ENCODE measurements around the gene GRID2IP. TPM values are rescaled to one million over a fixed set of nuclear protein-coding genes. Genes with fewer than 3 reads are reported as not detected.
A peak's percentile ranks its signal among the peaks of the same experiment; 100 is the strongest.

Gene GRID2IP
- total and polyA plus RNA-seq, 2 of the 13 experiments (the other 11 are each of a cell fraction or from before 2014, with no cell fraction given), result 0.03 TPM; not detected in 1

DNA sequence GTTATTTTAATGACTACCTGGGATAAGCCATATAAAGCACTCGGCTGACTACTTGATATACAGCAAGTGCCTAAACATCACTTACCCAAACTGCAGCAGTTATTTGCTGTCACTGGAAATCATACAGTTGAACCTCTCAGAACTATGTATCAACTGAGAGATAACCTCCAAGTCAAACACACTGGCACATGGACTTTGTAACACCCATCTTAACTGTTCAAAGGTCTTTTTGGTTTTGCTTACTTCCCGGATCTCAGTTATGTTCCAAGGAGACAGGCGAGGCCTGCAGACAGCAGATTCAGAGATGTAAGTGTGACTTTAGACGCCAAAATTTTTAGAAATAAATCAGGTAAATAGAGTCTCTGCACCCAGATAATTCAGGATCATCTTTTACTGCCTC, 69.0 kb downstream of the GRID2IP start (continued):
- peak; percentile 63; the same call in 1 of the 2 replicates for TF ChIP-seq CREM (IDR thresholded peaks at IDR 0.05)
- no peak for TF ChIP-seq CREM (CRISPR knock-in tag; IDR thresholded peaks at IDR 0.05)
- no peak for TF ChIP-seq KAT2B (IDR thresholded peaks at IDR 0.05; ENCODE audit: borderline replicate concordance, low read depth, low read length)
- TF ChIP-seq ARID5B (CRISPR knock-in tag; IDR thresholded peaks at IDR 0.05), result peak; percentile 79
- no peak for TF ChIP-seq ZNF256 (CRISPR knock-in tag; conservative IDR thresholded peaks at IDR 0.05)
- no peak for TF ChIP-seq LBX2 (CRISPR knock-in tag; IDR thresholded peaks at IDR 0.05; ENCODE audit: borderline replicate concordance)
- TF ChIP-seq KLF6 (CRISPR knock-in tag; IDR thresholded peaks at IDR 0.05), result no peak
- no peak for TF ChIP-seq ZNF430 (CRISPR knock-in tag; IDR thresholded peaks at IDR 0.05)
- TF ChIP-seq SIN3A (IDR thresholded peaks at IDR 0.05; ENCODE audit: borderline replicate concordance, low read depth, low read length), result no peak; the same call in 1 of the 2 replicates
- no peak for TF ChIP-seq ZNF589 (CRISPR knock-in tag; conservative IDR thresholded peaks at IDR 0.05)
- TF ChIP-seq, protein P1, sequence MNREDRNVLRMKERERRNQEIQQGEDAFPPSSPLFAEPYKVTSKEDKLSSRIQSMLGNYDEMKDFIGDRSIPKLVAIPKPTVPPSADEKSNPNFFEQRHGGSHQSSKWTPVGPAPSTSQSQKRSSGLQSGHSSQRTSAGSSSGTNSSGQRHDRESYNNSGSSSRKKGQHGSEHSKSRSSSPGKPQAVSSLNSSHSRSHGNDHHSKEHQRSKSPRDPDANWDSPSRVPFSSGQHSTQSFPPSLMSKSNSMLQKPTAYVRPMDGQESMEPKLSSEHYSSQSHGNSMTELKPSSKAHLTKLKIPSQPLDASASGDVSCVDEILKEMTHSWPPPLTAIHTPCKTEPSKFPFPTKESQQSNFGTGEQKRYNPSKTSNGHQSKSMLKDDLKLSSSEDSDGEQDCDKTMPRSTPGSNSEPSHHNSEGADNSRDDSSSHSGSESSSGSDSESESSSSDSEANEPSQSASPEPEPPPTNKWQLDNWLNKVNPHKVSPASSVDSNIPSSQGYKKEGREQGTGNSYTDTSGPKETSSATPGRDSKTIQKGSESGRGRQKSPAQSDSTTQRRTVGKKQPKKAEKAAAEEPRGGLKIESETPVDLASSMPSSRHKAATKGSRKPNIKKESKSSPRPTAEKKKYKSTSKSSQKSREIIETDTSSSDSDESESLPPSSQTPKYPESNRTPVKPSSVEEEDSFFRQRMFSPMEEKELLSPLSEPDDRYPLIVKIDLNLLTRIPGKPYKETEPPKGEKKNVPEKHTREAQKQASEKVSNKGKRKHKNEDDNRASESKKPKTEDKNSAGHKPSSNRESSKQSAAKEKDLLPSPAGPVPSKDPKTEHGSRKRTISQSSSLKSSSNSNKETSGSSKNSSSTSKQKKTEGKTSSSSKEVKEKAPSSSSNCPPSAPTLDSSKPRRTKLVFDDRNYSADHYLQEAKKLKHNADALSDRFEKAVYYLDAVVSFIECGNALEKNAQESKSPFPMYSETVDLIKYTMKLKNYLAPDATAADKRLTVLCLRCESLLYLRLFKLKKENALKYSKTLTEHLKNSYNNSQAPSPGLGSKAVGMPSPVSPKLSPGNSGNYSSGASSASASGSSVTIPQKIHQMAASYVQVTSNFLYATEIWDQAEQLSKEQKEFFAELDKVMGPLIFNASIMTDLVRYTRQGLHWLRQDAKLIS (CRISPR knock-in tag; IDR thresholded peaks at IDR 0.05), result no peak
- TF ChIP-seq SOX13 (IDR thresholded peaks at IDR 0.05), result no peak
- peak in 1 of 2 experiments; percentile 45; a peak in 1 of 4 replicates for TF ChIP-seq SOX13 (CRISPR knock-in tag; conservative IDR thresholded peaks at IDR 0.05 in 1 of 2, IDR thresholded peaks at IDR 0.05 in 1 of 2)
- no peak for TF ChIP-seq MEIS2 (CRISPR knock-in tag; IDR thresholded peaks at IDR 0.05)
- TF ChIP-seq GABPA (IDR thresholded peaks at IDR 0.05; ENCODE audit: low read depth, low read length), result no peak
- no peak for TF ChIP-seq GABPA (CRISPR knock-in tag; IDR thresholded peaks at IDR 0.05; ENCODE audit: low read depth)
- TF ChIP-seq, protein P2, sequence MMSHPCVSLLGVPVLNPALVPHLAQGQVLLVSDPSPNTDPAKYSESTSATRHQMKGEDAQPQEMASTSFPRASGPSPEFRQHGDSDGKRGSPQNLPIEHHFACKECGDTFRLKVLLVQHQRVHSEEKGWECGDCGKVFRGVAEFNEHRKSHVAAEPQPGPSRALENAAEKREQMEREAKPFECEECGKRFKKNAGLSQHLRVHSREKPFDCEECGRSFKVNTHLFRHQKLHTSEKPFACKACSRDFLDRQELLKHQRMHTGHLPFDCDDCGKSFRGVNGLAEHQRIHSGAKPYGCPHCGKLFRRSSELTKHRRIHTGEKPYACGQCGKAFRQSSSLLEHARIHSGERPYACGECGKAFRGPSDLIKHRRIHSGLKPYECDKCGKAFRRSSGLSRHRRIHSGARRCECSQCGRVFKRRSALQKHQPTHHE (CRISPR knock-in tag; IDR thresholded peaks at IDR 0.05; ENCODE audit: borderline replicate concordance), result 0 out of 2 replicates have a peak, but pooled peaks have one; percentile 24
- TF ChIP-seq ETV5 (CRISPR knock-in tag; IDR thresholded peaks at IDR 0.05; ENCODE audit: borderline replicate concordance), result peak; percentile 37; the same call in 1 of the 2 replicates
- TF ChIP-seq, protein P3, sequence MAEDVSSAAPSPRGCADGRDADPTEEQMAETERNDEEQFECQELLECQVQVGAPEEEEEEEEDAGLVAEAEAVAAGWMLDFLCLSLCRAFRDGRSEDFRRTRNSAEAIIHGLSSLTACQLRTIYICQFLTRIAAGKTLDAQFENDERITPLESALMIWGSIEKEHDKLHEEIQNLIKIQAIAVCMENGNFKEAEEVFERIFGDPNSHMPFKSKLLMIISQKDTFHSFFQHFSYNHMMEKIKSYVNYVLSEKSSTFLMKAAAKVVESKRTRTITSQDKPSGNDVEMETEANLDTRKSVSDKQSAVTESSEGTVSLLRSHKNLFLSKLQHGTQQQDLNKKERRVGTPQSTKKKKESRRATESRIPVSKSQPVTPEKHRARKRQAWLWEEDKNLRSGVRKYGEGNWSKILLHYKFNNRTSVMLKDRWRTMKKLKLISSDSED (CRISPR knock-in tag; IDR thresholded peaks at IDR 0.05), result no peak
- peak; percentile 56; the same call in 1 of the 2 replicates for TF ChIP-seq KAT8 (CRISPR knock-in tag; IDR thresholded peaks at IDR 0.05)
- no peak for TF ChIP-seq NR2F2 (IDR thresholded peaks at IDR 0.05; ENCODE audit: borderline replicate concordance, low read depth)
